HFFc6 (cell line): ENCODE data around the gene FLYWCH2. TPM values are rescaled to one million over a fixed set of nuclear protein-coding genes. Genes with fewer than 3 reads are reported as not detected.

Experiments used
- DNase-seq: peaks from one replicate; pipeline ENCODE4 v3.0.0-alpha.2; 2018
- H3K27ac Mint-ChIP-seq: 2 replicates; pipeline ENCODE4 v1.8.0; 2020; ENCODE audit warnings: mild to moderate bottlenecking, mixed read lengths
- H3K27me3 Mint-ChIP-seq: 2 replicates; pipeline ENCODE4 v1.8.0; 2021; ENCODE audit warnings: mild to moderate bottlenecking, moderate library complexity, mixed read lengths; ENCODE audit not compliant: insufficient read depth
- H3K36me3 Mint-ChIP-seq: 2 replicates; pipeline ENCODE4 v1.8.0; 2021; ENCODE audit warnings: low read depth, mixed read lengths
- H3K4me1 Mint-ChIP-seq: 2 replicates; pipeline ENCODE4 v1.8.0; 2020; ENCODE audit warnings: low read depth, mixed read lengths
- H3K4me3 Mint-ChIP-seq: 2 replicates; pipeline ENCODE4 v1.8.0; 2020; ENCODE audit warnings: mild to moderate bottlenecking, moderate library complexity, mixed read lengths
- H3K9me3 Mint-ChIP-seq: 2 replicates; pipeline ENCODE4 v1.8.0; 2020; ENCODE audit warnings: mild to moderate bottlenecking, mixed read lengths
- total RNA-seq, 6 experiments: library from RNA; stranded (reverse); fragmentation: NEBNext Ultra II Directional; extraction: Animal tissue kit (Norgen Biotek cat#: 25700); gene quantifications; 2 replicates in 1 of 6; 3 replicates in 5 of 6; pipeline ENCODE4 v1.2.3, GENCODE V29; 2021
- TF ChIP-seq, protein P1 (sequence below): fragments of 200-600 bp; sonication (generic); IDR thresholded peaks from 2 replicates; pipeline ENCODE4 v1.5.0; 2021; ENCODE audit warnings: antibody characterized with exemption, mild to moderate bottlenecking

Gene FLYWCH2
- total RNA-seq, 6 experiments from 2014 or later = 24.5 to 29.3 (median 26.1) TPM

DNA sequence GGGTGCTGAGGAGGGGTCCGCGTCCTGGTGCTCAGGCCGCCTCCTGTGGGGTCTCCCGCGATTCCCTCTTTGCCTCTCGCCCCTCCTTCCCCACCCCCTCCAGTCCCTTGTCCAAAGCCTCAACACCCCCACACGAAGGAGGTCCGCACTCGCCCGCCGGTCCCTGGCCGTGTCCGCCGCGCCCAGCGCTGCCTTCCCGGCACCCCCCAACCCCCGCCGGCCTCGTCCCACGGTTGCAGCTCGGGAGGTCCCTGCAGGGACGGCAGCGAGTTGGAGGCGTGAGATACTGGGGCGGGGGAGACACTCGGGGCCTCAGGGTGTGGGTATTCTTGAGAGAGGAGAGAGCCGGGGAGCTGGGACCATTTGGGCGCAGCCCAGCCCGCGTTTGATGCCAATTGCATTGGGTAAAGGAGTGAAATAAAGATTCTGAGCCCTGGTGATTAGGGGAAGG is 468 bp downstream of the FLYWCH2 start:
- peak overlapping the region; percentile 95 for H3K4me3 Mint-ChIP-seq
- no peaks in the 10 kb centered on the region; the same call in 1 of the 2 replicates for H3K36me3 Mint-ChIP-seq
- H3K4me1 Mint-ChIP-seq = peaks cover 15% of the 10 kb centered on the region
- TF ChIP-seq, protein P1, sequence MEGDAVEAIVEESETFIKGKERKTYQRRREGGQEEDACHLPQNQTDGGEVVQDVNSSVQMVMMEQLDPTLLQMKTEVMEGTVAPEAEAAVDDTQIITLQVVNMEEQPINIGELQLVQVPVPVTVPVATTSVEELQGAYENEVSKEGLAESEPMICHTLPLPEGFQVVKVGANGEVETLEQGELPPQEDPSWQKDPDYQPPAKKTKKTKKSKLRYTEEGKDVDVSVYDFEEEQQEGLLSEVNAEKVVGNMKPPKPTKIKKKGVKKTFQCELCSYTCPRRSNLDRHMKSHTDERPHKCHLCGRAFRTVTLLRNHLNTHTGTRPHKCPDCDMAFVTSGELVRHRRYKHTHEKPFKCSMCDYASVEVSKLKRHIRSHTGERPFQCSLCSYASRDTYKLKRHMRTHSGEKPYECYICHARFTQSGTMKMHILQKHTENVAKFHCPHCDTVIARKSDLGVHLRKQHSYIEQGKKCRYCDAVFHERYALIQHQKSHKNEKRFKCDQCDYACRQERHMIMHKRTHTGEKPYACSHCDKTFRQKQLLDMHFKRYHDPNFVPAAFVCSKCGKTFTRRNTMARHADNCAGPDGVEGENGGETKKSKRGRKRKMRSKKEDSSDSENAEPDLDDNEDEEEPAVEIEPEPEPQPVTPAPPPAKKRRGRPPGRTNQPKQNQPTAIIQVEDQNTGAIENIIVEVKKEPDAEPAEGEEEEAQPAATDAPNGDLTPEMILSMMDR = no peak
- no peak for DNase-seq
- no peaks in the 10 kb centered on the region for H3K9me3 Mint-ChIP-seq
- H3K27ac Mint-ChIP-seq = peak overlapping the region; percentile 90
- H3K27me3 Mint-ChIP-seq = peaks cover 4% of the 10 kb centered on the region

- peak overlapping the region; percentile 95 for H3K4me3 Mint-ChIP-seq
- no peak for DNase-seq
- TF ChIP-seq, protein P1 = no peak
- H3K9me3 Mint-ChIP-seq = no peaks in the 10 kb centered on the region
- peaks cover 15% of the 10 kb centered on the region for H3K4me1 Mint-ChIP-seq
- H3K27ac Mint-ChIP-seq = peak overlapping the region; percentile 90
- H3K27me3 Mint-ChIP-seq = peaks cover 4% of the 10 kb centered on the region; the same call in 1 of the 2 replicates
- no peaks in the 10 kb centered on the region; the same call in 1 of the 2 replicates for H3K36me3 Mint-ChIP-seq
Observed at GRCh38 chr16:2884041-2884451, 1.0 kb downstream of the FLYWCH2 start.

GRCh38 chr16:2894231-2894630 is 11.2 kb downstream of the FLYWCH2 start:
- Mint-ChIP-seq H3K9me3 (no peaks in the 10 kb centered on the region), H3K4me3 (no peak overlapping the region), H3K4me1 (peaks cover 5% of the 10 kb centered on the region), H3K27ac (no peak overlapping the region), H3K27me3 (peaks cover 1% of the 10 kb centered on the region; the same call in 1 of the 2 replicates), H3K36me3 (no peaks in the 10 kb centered on the region)
- TF ChIP-seq, protein P1 = 0 out of 2 replicates have a peak, but pooled peaks have one; percentile 28
- DNase-seq = no peak

DNA sequence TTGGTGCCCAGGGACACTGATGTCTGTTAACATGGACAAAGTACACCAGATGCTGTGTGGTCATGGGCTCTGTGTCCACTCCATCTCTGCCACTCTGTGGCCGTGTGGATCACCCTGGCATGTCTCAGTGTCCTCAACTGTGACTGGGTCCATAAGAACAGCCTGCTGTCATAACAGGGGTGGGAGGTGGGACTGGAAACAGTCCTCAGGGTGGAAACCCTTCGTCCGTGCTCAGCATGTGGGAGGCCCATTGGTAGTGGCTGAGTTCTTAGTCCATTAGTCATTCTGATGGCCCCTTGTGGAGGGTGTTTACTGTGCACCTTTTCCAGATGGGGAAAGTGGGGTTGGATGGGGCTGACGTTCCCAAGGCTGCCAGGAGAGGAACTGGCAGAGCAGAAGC is 12.8 kb downstream of the FLYWCH2 start:
- Mint-ChIP-seq H3K27me3 (no peaks in the 10 kb centered on the region), H3K4me1 (peaks cover 1% of the 10 kb centered on the region), H3K27ac (no peak overlapping the region; the same call in 1 of the 2 replicates), H3K9me3 (no peaks in the 10 kb centered on the region), H3K36me3 (no peaks in the 10 kb centered on the region), H3K4me3 (no peak overlapping the region)
- TF ChIP-seq, protein P1 = no peak
- DNase-seq = no peak

DNA sequence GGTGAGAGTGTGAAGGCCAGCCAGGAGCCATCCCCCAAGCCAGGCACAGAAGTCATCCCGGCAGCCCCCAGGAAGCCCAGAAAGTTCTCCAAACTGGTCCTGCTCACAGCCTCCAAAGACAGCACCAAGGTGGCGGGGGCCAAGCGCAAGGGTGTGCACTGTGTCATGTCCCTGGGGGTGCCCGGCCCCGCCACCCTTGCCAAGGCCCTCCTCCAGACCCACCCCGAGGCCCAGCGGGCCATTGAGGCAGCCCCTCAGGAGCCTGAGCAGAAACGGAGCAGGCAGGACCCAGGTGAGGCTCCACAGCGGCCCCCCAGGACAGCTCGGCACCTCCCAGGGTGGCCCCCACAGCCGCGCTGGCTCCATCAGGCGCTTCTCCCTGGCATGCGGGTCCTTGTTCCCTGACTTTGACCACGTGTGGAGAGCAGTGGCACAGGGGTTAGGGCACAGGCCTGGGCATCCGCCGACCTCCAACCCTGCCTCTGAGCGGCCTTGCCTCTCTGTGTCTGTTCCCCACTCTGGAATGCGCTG is 13.5 kb downstream of the FLYWCH2 start:
- no peak for DNase-seq
- TF ChIP-seq, protein P1 = no peak
- H3K27me3 Mint-ChIP-seq = no peaks in the 10 kb centered on the region; the same call in 1 of the 2 replicates
- H3K4me3 Mint-ChIP-seq = no peak overlapping the region
- no peaks in the 10 kb centered on the region for H3K9me3 Mint-ChIP-seq
- H3K36me3 Mint-ChIP-seq = no peaks in the 10 kb centered on the region
- H3K4me1 Mint-ChIP-seq = no peaks in the 10 kb centered on the region; the same call in 1 of the 2 replicates
- H3K27ac Mint-ChIP-seq = no peak overlapping the region
